Smooth muscle cell of the brain vasculature (primary cell): ENCODE data around the gene CDKN1C.

ENCODE experiments used
- DNase-seq: peaks from one replicate; pipeline ENCODE4 v3.0.0-alpha.2; 2012; ENCODE audit warnings: low read depth, low spot score

The CDKN1C gene

GRCh38 chr11:2870460-2870859 is 15.1 kb downstream of the CDKN1C start:
- DNase-seq = no peak

- DNase-seq = no peak
Observed at GRCh38 chr11:2869561-2870427, 15.8 kb downstream of the CDKN1C start.

GRCh38 chr11:2869134-2869526 is 16.4 kb downstream of the CDKN1C start:
- no peak for DNase-seq

- no peak for DNase-seq
Observed at GRCh38 chr11:2868506-2869133, 17.0 kb downstream of the CDKN1C start.

GRCh38 chr11:2867722-2868505 is 17.7 kb downstream of the CDKN1C start:
- DNase-seq = no peak

GRCh38 chr11:2867142-2867541 is 18.4 kb downstream of the CDKN1C start:
- no peak for DNase-seq

- no peak for DNase-seq
Observed at GRCh38 chr11:2865922-2866577, 19.5 kb downstream of the CDKN1C start.

- no peak for DNase-seq
Observed at GRCh38 chr11:2864901-2865300, 20.7 kb downstream of the CDKN1C start.

GRCh38 chr11:2863276-2863618 is 22.3 kb downstream of the CDKN1C start:
- no peak for DNase-seq

- DNase-seq = no peak
Observed at GRCh38 chr11:2862395-2863275, 22.9 kb downstream of the CDKN1C start.

GRCh38 chr11:2860636-2861035 is 24.9 kb downstream of the CDKN1C start:
- DNase-seq = no peak

GRCh38 chr11:2859699-2860037 is 25.9 kb downstream of the CDKN1C start:
- DNase-seq = no peak

GRCh38 chr11:2858995-2859698 is 26.4 kb downstream of the CDKN1C start:
- DNase-seq = no peak

- no peak for DNase-seq
Observed at GRCh38 chr11:2857918-2858317, 27.7 kb downstream of the CDKN1C start.

GRCh38 chr11:2857276-2857675 is 28.3 kb downstream of the CDKN1C start:
- DNase-seq = no peak

GRCh38 chr11:2855162-2855561 is 30.4 kb downstream of the CDKN1C start:
- no peak for DNase-seq

GRCh38 chr11:2853997-2854560 is 31.5 kb downstream of the CDKN1C start:
- DNase-seq = no peak

- no peak for DNase-seq
Observed at GRCh38 chr11:2853401-2853800, 32.2 kb downstream of the CDKN1C start.

GRCh38 chr11:2849994-2850770 is 35.4 kb downstream of the CDKN1C start:
- no peak for DNase-seq
